ENCODE results near the gene TMEM91. TPM values are rescaled to one million over a fixed set of nuclear protein-coding genes. Genes with fewer than 3 reads are reported as not detected.

TMEM91 gene
- total and polyA plus RNA-seq, 2 experiments from 2014 or later: 9.3 to 10.6 TPM

GRCh38 chr19:41356984-41357739 lies 19.2 kb upstream of the TMEM91 start:
- no peaks in the 10 kb centered on the region; the same call in 2 of the 3 replicates for H3K9me3 Mint-ChIP-seq
- no peak overlapping the region for H3K4me3 Mint-ChIP-seq

More at GRCh38 chr19:41356984-41357739, 19.2 kb upstream of the TMEM91 start:
- Histone ChIP-seq H3K4me2 (no peak overlapping the region), H3F3A (replicated peaks; ENCODE audit: low read depth) (no peaks in the 10 kb centered on the region), H3K4me3 (no peak overlapping the region), H3K79me2 (replicated peaks; ENCODE audit: insufficient read depth) (no peaks in the 10 kb centered on the region), H3K36me3 (ENCODE audit: insufficient read depth) (no peaks in the 10 kb centered on the region), H3K9me2 (ENCODE audit: insufficient read depth) (no peaks in the 10 kb centered on the region), H3K27me3 (ENCODE audit: insufficient read depth) (peaks cover 14% of the 10 kb centered on the region), H4K20me1 (replicated peaks; ENCODE audit: insufficient read depth) (no peaks in the 10 kb centered on the region), H3K27ac (ENCODE audit: low read depth) (no peak overlapping the region), H3K4me1 (ENCODE audit: insufficient read depth) (peaks cover 1% of the 10 kb centered on the region; the same call in 1 of the 2 replicates), H2AFZ (no peak overlapping the region)
- no peak for TF ChIP-seq ETS1 (IDR thresholded peaks at IDR 0.05)
- TF ChIP-seq JUNB (IDR thresholded peaks at IDR 0.05; ENCODE audit: unreplicated experiment): no peak
- no peak for TF ChIP-seq ZNF462 (CRISPR knock-in tag; IDR thresholded peaks at IDR 0.05)
- no peak for TF ChIP-seq ZNF114 (CRISPR knock-in tag; IDR thresholded peaks at IDR 0.05)
- no peak for TF ChIP-seq CTCF (conservative IDR thresholded peaks at IDR 0.05; ENCODE audit: low read depth in 2 of 2)
- no peak for TF ChIP-seq ZNF331 (CRISPR knock-in tag; IDR thresholded peaks at IDR 0.05; ENCODE audit: low read depth)
- TF ChIP-seq EZH2 (IDR thresholded peaks at IDR 0.05; ENCODE audit: low read depth, unreplicated experiment): no peak
- no peak for TF ChIP-seq POLR2AphosphoS5 (IDR thresholded peaks at IDR 0.05; ENCODE audit: low read depth)
- no peak for TF ChIP-seq REST (IDR thresholded peaks at IDR 0.05; ENCODE audit: unreplicated experiment)
- TF ChIP-seq EZH2phosphoT487 (IDR thresholded peaks at IDR 0.05; ENCODE audit: unreplicated experiment): no peak
- TF ChIP-seq NANOG (IDR thresholded peaks at IDR 0.05; ENCODE audit: borderline replicate concordance): no peak
- no peak for TF ChIP-seq CREB1 (CRISPR knock-in tag; IDR thresholded peaks at IDR 0.05; ENCODE audit: low read depth)
- TF ChIP-seq STAT1 (IDR thresholded peaks at IDR 0.05; ENCODE audit: unreplicated experiment): no peak
- Mint-ChIP-seq H3K36me3 (ENCODE audit: low read depth) (no peaks in the 10 kb centered on the region; the same call in 2 of the 3 replicates), H3K4me1 (peaks cover 9% of the 10 kb centered on the region), H3K27me3 (ENCODE audit: insufficient read depth, low read depth, poor library complexity) (peaks cover 40% of the 10 kb centered on the region), H3K27ac (no peak overlapping the region)
- DNase-seq (ENCODE audit: low spot score): no peak
- ATAC-seq: no peak

Measured in GM23338 (cell line).